GM12878 (cell line): Measurements from ENCODE around the gene RASL12. TPM values are rescaled to one million over a fixed set of nuclear protein-coding genes. Genes with fewer than 3 reads are reported as not detected.

Source experiments
- ATAC-seq: fragments of 200-7000 bp; cut with Tn5 transposase; 3 replicates; pipeline ENCODE4 v1.9.1; 2020; ENCODE audit warnings: mild to moderate bottlenecking, moderate library complexity
- BruUV-seq: library from RNA; stranded (reverse); fragments of 400-500 nt; replicated peaks from 2 replicates; lab custom pipeline; 2021; lab: Mats Ljungman, UMichigan
- CTCF ChIA-PET: fragments of 300-600 bp; sonication (Branson Sonifier 250); formaldehyde crosslinking; extraction: SDS; loops from one replicate; lab custom pipeline; 2021; ENCODE audit warnings: inconsistent platforms; lab: Yijun Ruan, JAX
- POLR2A ChIA-PET: fragments of 350-600 bp; formaldehyde crosslinking; extraction: SDS; loops from one replicate; lab custom pipeline; 2021; ENCODE audit warnings: inconsistent platforms; lab: Charles Lee
- RAD21 ChIA-PET: fragments of 300-600 bp; sonication (Branson Sonifier 250); formaldehyde crosslinking; loops from one replicate; lab custom pipeline; 2023; ENCODE audit warnings: antibody characterized with exemption; ENCODE audit not compliant: unreplicated experiment; lab: Charles Lee
- SMC1A ChIA-PET: fragments of 300-600 bp; sonication (Branson Sonifier 250); formaldehyde crosslinking; loops from one replicate; lab custom pipeline; 2023; ENCODE audit not compliant: unreplicated experiment, uncharacterized antibody; lab: Charles Lee
- DNase-seq: peaks from one replicate; pipeline ENCODE4 v3.0.0-alpha.2; 2011; ENCODE audit warnings: low read depth, low spot score
- FAIRE-seq: peaks from 3 replicates; lab custom pipeline; 2011; peaks lifted over from hg19 to GRCh38; lab: Jason Lieb, UNC
- H2AFZ ChIP-seq: 2 replicates; pipeline ENCODE4 v1.6.0; 2011; ENCODE audit warnings: low read depth, low read length, control low read depth; ENCODE audit not compliant: control insufficient read depth
- H3K27ac ChIP-seq: 2 replicates; pipeline ENCODE4 v1.5.1; 2011; ENCODE audit warnings: control low read depth; ENCODE audit not compliant: control insufficient read depth, insufficient read depth
- H3K27me3 ChIP-seq, 2 experiments: replicated peaks in 1 of 2; 2 replicates each; pipeline versions ENCODE4 v1.6.0 to v1.6.1; 2011; ENCODE audit warnings: low read length in 1 of 2; ENCODE audit not compliant: control insufficient read depth in 2 of 2, insufficient read depth in 2 of 2
- H3K36me3 ChIP-seq, 2 experiments: 2 replicates each; pipeline ENCODE4 v1.5.1; 2011; ENCODE audit warnings: low read length in 1 of 2; ENCODE audit not compliant: control insufficient read depth in 2 of 2, insufficient read depth in 2 of 2
- H3K4me1 ChIP-seq: 2 replicates; pipeline ENCODE4 v1.6.1; 2011; ENCODE audit warnings: mild to moderate bottlenecking, low read length, moderate library complexity, mixed read lengths; ENCODE audit not compliant: control insufficient read depth, insufficient read depth
- H3K4me2 ChIP-seq: 2 replicates; pipeline ENCODE4 v1.6.0; 2011; ENCODE audit warnings: control low read depth; ENCODE audit not compliant: control insufficient read depth, insufficient read depth
- H3K4me3 ChIP-seq: fragments of 200-600 bp; sonication (generic); 2 replicates; pipeline ENCODE4 v1.5.1; 2016
- H3K79me2 ChIP-seq: 2 replicates; pipeline ENCODE4 v1.6.0; 2011; ENCODE audit warnings: low read length; ENCODE audit not compliant: control insufficient read depth, insufficient read depth
- H3K9ac ChIP-seq: 2 replicates; pipeline ENCODE4 v1.8.0; 2011; ENCODE audit warnings: low read length, control low read depth, mixed read lengths; ENCODE audit not compliant: control insufficient read depth, insufficient read depth
- H3K9me3 ChIP-seq: replicated peaks from 3 replicates; pipeline ENCODE4 v1.5.1; 2011; ENCODE audit warnings: mild to moderate bottlenecking, low read length; ENCODE audit not compliant: control insufficient read depth, insufficient read depth
- H4K20me1 ChIP-seq: 2 replicates; pipeline ENCODE4 v1.6.0; 2011; ENCODE audit not compliant: control insufficient read depth, insufficient read depth
- CHD4 ChIP-seq: fragments of 200-600 bp; sonication (generic); IDR thresholded peaks from 2 replicates; pipeline ENCODE4 v1.6.1; 2016; ENCODE audit warnings: mild to moderate bottlenecking
- CREB1 ChIP-seq: IDR thresholded peaks from 2 replicates; pipeline ENCODE4 v1.6.1; 2012; ENCODE audit warnings: low read depth, mild to moderate bottlenecking, inconsistent platforms
- E4F1 ChIP-seq: fragments of 450-650 bp; IDR thresholded peaks from 2 replicates; pipeline ENCODE4 v1.6.1; 2018; ENCODE audit warnings: borderline replicate concordance, mild to moderate bottlenecking; ENCODE audit not compliant: partially characterized antibody
- EED ChIP-seq: sonication (generic); IDR thresholded peaks from 2 replicates; pipeline ENCODE4 v1.6.1; 2016; ENCODE audit warnings: antibody characterized with exemption, low read depth
- ESRRA ChIP-seq: IDR thresholded peaks from 2 replicates; pipeline ENCODE4 v1.6.1; 2012; ENCODE audit warnings: mild to moderate bottlenecking, low read length, improper control_type of control experiment
- GABPA ChIP-seq: IDR thresholded peaks from 2 replicates; pipeline ENCODE4 v1.6.1; 2014; ENCODE audit warnings: antibody characterized with exemption, low read depth, mild to moderate bottlenecking, inconsistent platforms
- IKZF1 ChIP-seq: fragments of 450-650 bp; conservative IDR thresholded peaks from 2 replicates; pipeline ENCODE4 v1.6.1; 2017; ENCODE audit warnings: antibody characterized with exemption, mild to moderate bottlenecking
- MLLT1 ChIP-seq: fragments of 450-650 bp; IDR thresholded peaks from 2 replicates; pipeline ENCODE4 v1.6.1; 2016; ENCODE audit warnings: mild to moderate bottlenecking
- PKNOX1 ChIP-seq: fragments of 450-650 bp; IDR thresholded peaks from 2 replicates; pipeline ENCODE4 v1.6.1; 2016; ENCODE audit warnings: mild to moderate bottlenecking
- RBBP5 ChIP-seq: fragments of 200-600 bp; sonication (generic); conservative IDR thresholded peaks from 2 replicates; pipeline ENCODE4 v1.6.1; 2016
- SIX5 ChIP-seq: IDR thresholded peaks from 2 replicates; pipeline ENCODE4 v1.6.1; 2011; ENCODE audit warnings: mild to moderate bottlenecking, low read depth, low read length, moderate library complexity; ENCODE audit not compliant: severe bottlenecking
- SMC3 ChIP-seq: IDR thresholded peaks from 2 replicates; pipeline ENCODE4 v1.6.1; 2011; ENCODE audit warnings: low read length, improper control_type of control experiment, borderline replicate concordance
- TAF1 ChIP-seq: IDR thresholded peaks from 2 replicates; pipeline ENCODE4 v1.6.1; 2011; ENCODE audit warnings: mild to moderate bottlenecking, low read depth, low read length, borderline replicate concordance
- TARDBP ChIP-seq: IDR thresholded peaks from 2 replicates; pipeline ENCODE4 v1.6.1; 2016; ENCODE audit warnings: borderline replicate concordance
- ZBTB40 ChIP-seq: fragments of 450-650 bp; IDR thresholded peaks from 2 replicates; pipeline ENCODE4 v1.6.1; 2016; ENCODE audit warnings: mild to moderate bottlenecking, moderate library complexity, borderline replicate concordance
- ZNF24 ChIP-seq: fragments of 450-650 bp; IDR thresholded peaks from 2 replicates; pipeline ENCODE4 v1.6.1; 2017; ENCODE audit warnings: antibody characterized with exemption, mild to moderate bottlenecking
- ZNF384 ChIP-seq: IDR thresholded peaks from 2 replicates; pipeline ENCODE4 v1.6.1; 2012; ENCODE audit warnings: low read depth, mild to moderate bottlenecking, low read length, improper control_type of control experiment, borderline replicate concordance
- WGBS: methylation state at CpG from one replicate; pipeline ENCODE4 v1.1.6; 2016; ENCODE audit warnings: low lambda C conversion rate; ENCODE audit not compliant: insufficient replicate concordance, insufficient coverage; ENCODE audit errors: missing lambda C conversion rate; 5-methylcytosine and 5-hydroxymethylcytosine counted together
- in situ Hi-C: fragments of 300-500 bp; cut with MboI; formaldehyde crosslinking; loops from 9 replicates; pipeline ENCODE4 v1.14.3; 2018; ENCODE audit warnings: mixed read lengths
- intact Hi-C: fragments of 100-400 bp; cut with micrococcal nuclease; formaldehyde crosslinking; loops from one replicate; pipeline ENCODE4 v1.14.2; 2022; ENCODE audit not compliant: unreplicated experiment
- polyA plus RNA-seq, 11 experiments: library from polyadenylated mRNA; depleted of rRNA in 4 of 11; unstranded in 6 of 11; stranded (reverse) in 5 of 11; fragments of >200 nt; fragmentation: Nextera tagmentation in 4 of 11; fragmentation: Illumina TruSeq in 1 of 11; extraction: Ambion mirVana in 4 of 11; extraction: Trizol in 1 of 11; gene quantifications; 1 replicate in 1 of 11; 2 replicates in 10 of 11; pipeline versions ENCODE4 v1.2.1 to v1.2.3, GENCODE V29; 2011 to 2016; ENCODE audit warnings: inconsistent platforms in 2 of 11, missing spikeins in 2 of 11, low read depth in 1 of 11
- total RNA-seq, 4 experiments: library from RNA; depleted of rRNA in 3 of 4; stranded (reverse); fragments of >200 nt in 3 of 4; fragmentation: Illumina TruSeq in 1 of 4; extraction: Trizol in 1 of 4; gene quantifications; 2 replicates each; pipeline versions ENCODE4 v1.2.1 to v1.2.3, GENCODE V29; 2013 to 2021

Gene RASL12
- total and polyA plus RNA-seq, 10 of the 15 experiments (the other 5 are each of a cell fraction or from before 2014, with no cell fraction given) = 0.06 to 0.10 TPM; not detected in 8

- no peak for FAIRE-seq
- DNase-seq = no peak
- peaks cover 3 to 11% of the 10 kb centered on the region in 2 experiments; a peak in 3 of 4 replicates for H3K36me3 ChIP-seq
- intact Hi-C loops (no loop called here), in situ Hi-C loops (no loop called here)
- no peaks in the 10 kb centered on the region for H3K9me3 ChIP-seq
- SMC1A ChIA-PET = interaction anchor here (1.4 kb wide), 1 partner anchor 71 kb away, joined by 3 read pairs; no protein-coding TSS in a partner anchor
- no peaks in the 10 kb centered on the region for H3K27me3 ChIP-seq
- CTCF ChIA-PET = interaction anchor here (0.9 kb wide), 1 partner anchor 53 kb away, joined by 3 read pairs; no protein-coding TSS in a partner anchor
- no TSS peak for BruUV-seq
- H3K27ac ChIP-seq = no peak overlapping the region
- POLR2A ChIA-PET = interaction anchor here (0.7 kb wide), 1 partner anchor 156 kb away, joined by 4 read pairs; no protein-coding TSS in a partner anchor
- H2AFZ ChIP-seq = no peak overlapping the region
- no peak for ATAC-seq
- no peak overlapping the region for H3K9ac ChIP-seq
- no peak overlapping the region for H3K4me3 ChIP-seq
- no peaks in the 10 kb centered on the region for H4K20me1 ChIP-seq
- RAD21 ChIA-PET = no interaction called here
- no peaks in the 10 kb centered on the region for H3K4me1 ChIP-seq
- H3K4me2 ChIP-seq = no peak overlapping the region
- 95% methylated on average over 5 of the region's 5 CpGs for WGBS
- H3K79me2 ChIP-seq = no peaks in the 10 kb centered on the region
- no peak for TF ChIP-seq ZBTB40
- TF ChIP-seq ZNF384 = no peak
- TF ChIP-seq CREB1 = no peak
- no peak for TF ChIP-seq TARDBP
- no peak for TF ChIP-seq GABPA
- TF ChIP-seq SMC3 = no peak
- TF ChIP-seq TAF1 = no peak
- TF ChIP-seq ZNF24 = no peak
- no peak for TF ChIP-seq RBBP5
- TF ChIP-seq PKNOX1 = no peak
- no peak for TF ChIP-seq CHD4
- TF ChIP-seq E4F1 = no peak
- no peak for TF ChIP-seq EED
- TF ChIP-seq SIX5 = no peak
- TF ChIP-seq MLLT1 = no peak
- no peak for TF ChIP-seq ESRRA
- TF ChIP-seq IKZF1 = no peak
Measured at GRCh38 chr15:65105038-65105437, 37.2 kb upstream of the RASL12 start.
